OCI-LY7 (cell line): ENCODE data around the gene ZFP14. TPM values are rescaled to one million over a fixed set of nuclear protein-coding genes. Genes with fewer than 3 reads are reported as not detected.

Experiments used
- BruUV-seq: library from RNA; stranded (reverse); fragments of 400-500 nt; replicated peaks from 2 replicates; lab custom pipeline; 2021; lab: Mats Ljungman, UMichigan
- CTCF ChIA-PET: fragments of 300-600 bp; sonication (Branson Sonifier 250); formaldehyde crosslinking; loops from one replicate; lab custom pipeline; 2022; ENCODE audit warnings: antibody characterized with exemption; ENCODE audit not compliant: unreplicated experiment; lab: Charles Lee
- POLR2A ChIA-PET: fragments of 300-600 bp; sonication (Branson Sonifier 250); formaldehyde crosslinking; loops from one replicate; lab custom pipeline; 2022; ENCODE audit warnings: antibody characterized with exemption; lab: Charles Lee
- DNase-seq: peaks from one replicate; pipeline ENCODE4 v3.0.0-alpha.2; 2015; ENCODE audit warnings: low spot score
- H2AFZ ChIP-seq: fragments of 200-600 bp; sonication (generic), shearing (Covaris generic); 2 replicates; pipeline ENCODE4 v1.6.1; 2014; ENCODE audit warnings: mild to moderate bottlenecking, antibody characterized with exemption, low read length, moderate library complexity
- H3K27ac ChIP-seq: fragments of 200-600 bp; sonication (generic); 2 replicates; pipeline ENCODE4 v1.5.1; 2014; ENCODE audit warnings: mixed run types, low read depth, mild to moderate bottlenecking, moderate library complexity, low read length, inconsistent platforms; ENCODE audit not compliant: poor library complexity, severe bottlenecking
- H3K36me3 ChIP-seq: fragments of 200-600 bp; sonication (generic); 2 replicates; pipeline ENCODE4 v1.6.1; 2014; ENCODE audit warnings: mild to moderate bottlenecking, antibody characterized with exemption, low read length, moderate library complexity, mixed read lengths; ENCODE audit not compliant: insufficient read depth
- H3K4me1 ChIP-seq: fragments of 200-600 bp; sonication (generic); 2 replicates; pipeline ENCODE4 v1.5.1; 2014; ENCODE audit warnings: mild to moderate bottlenecking, low read length; ENCODE audit not compliant: insufficient read depth, poor library complexity, severe bottlenecking
- H3K4me2 ChIP-seq: fragments of 200-600 bp; sonication (generic); 2 replicates; pipeline ENCODE4 v1.6.1; 2014; ENCODE audit warnings: mild to moderate bottlenecking, low read length
- H3K4me3 ChIP-seq: fragments of 200-600 bp; sonication (generic); 2 replicates; pipeline ENCODE4 v1.5.1; 2014; ENCODE audit warnings: mild to moderate bottlenecking, low read depth, low read length; ENCODE audit not compliant: poor library complexity, severe bottlenecking
- H3K79me2 ChIP-seq: fragments of 200-600 bp; sonication (generic); 2 replicates; pipeline ENCODE4 v1.6.1; 2016; ENCODE audit warnings: low read depth, mild to moderate bottlenecking, low read length, moderate library complexity, mixed read lengths; ENCODE audit not compliant: insufficient read depth
- H3K9me2 ChIP-seq: fragments of 200-600 bp; sonication (generic); 2 replicates; pipeline ENCODE4 v1.6.1; 2016; ENCODE audit warnings: mild to moderate bottlenecking, low read length, mixed read lengths; ENCODE audit not compliant: insufficient read depth
- H3K9me3 ChIP-seq: fragments of 200-600 bp; sonication (generic); 2 replicates; pipeline ENCODE4 v1.6.1; 2014; ENCODE audit warnings: mild to moderate bottlenecking, mixed run types, low read length, mixed read lengths
- H4K20me1 ChIP-seq: fragments of 200-600 bp; sonication (generic); 2 replicates; pipeline ENCODE4 v1.6.1; 2014; ENCODE audit warnings: mild to moderate bottlenecking, antibody characterized with exemption, low read length, moderate library complexity, mixed read lengths; ENCODE audit not compliant: insufficient read depth
- EZH2phosphoT487 ChIP-seq: fragments of 200-600 bp; sonication (generic); IDR thresholded peaks from 2 replicates; pipeline ENCODE4 v1.6.1; 2018; ENCODE audit warnings: low read depth, borderline replicate concordance, mild to moderate bottlenecking, mixed run types, antibody characterized with exemption, low read length, moderate library complexity, mixed read lengths
- intact Hi-C: fragments of 100-400 bp; cut with micrococcal nuclease; formaldehyde crosslinking; loops from one replicate; pipeline ENCODE4 v1.10.0; 2022; ENCODE audit not compliant: unreplicated experiment
- total RNA-seq, 2 experiments: library from RNA; depleted of rRNA in 1 of 2; stranded (reverse); fragments of >200 nt in 1 of 2; shearing (Covaris generic) in 1 of 2; gene quantifications; 2 replicates each; pipeline ENCODE4 v1.2.3, GENCODE V29; 2014 to 2022
- TF ChIP-seq, protein P1 (sequence below): fragments of 200-600 bp; sonication (generic); conservative IDR thresholded peaks from 2 replicates; pipeline ENCODE4 v1.5.1; 2014; ENCODE audit warnings: mild to moderate bottlenecking, antibody characterized with exemption, low read length, moderate library complexity, mixed read lengths

Gene ZFP14
- total RNA-seq, 2 experiments from 2014 or later = 5.2 to 6.2 TPM

DNA sequence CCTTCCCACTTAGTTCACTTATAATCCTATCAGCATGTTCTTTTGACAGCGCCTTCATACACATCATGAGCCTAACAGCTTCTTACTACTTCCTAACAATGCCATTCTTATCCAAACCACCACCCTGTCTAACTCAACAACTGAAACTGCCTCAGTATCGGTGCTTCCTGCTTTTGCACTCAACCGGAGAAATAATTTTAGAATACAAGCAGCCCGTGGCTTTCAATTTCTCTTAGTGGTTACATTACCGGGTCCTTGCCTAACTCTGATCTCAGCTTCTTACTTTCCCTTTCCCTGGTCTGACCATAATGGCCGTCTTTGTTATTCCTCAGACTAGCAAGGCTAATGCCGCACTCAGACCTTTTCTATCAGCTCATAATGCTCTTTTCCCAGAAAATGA is 22.5 kb upstream of the ZFP14 start:
- TF ChIP-seq EZH2phosphoT487 = no peak
- TF ChIP-seq, protein P1, sequence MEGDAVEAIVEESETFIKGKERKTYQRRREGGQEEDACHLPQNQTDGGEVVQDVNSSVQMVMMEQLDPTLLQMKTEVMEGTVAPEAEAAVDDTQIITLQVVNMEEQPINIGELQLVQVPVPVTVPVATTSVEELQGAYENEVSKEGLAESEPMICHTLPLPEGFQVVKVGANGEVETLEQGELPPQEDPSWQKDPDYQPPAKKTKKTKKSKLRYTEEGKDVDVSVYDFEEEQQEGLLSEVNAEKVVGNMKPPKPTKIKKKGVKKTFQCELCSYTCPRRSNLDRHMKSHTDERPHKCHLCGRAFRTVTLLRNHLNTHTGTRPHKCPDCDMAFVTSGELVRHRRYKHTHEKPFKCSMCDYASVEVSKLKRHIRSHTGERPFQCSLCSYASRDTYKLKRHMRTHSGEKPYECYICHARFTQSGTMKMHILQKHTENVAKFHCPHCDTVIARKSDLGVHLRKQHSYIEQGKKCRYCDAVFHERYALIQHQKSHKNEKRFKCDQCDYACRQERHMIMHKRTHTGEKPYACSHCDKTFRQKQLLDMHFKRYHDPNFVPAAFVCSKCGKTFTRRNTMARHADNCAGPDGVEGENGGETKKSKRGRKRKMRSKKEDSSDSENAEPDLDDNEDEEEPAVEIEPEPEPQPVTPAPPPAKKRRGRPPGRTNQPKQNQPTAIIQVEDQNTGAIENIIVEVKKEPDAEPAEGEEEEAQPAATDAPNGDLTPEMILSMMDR = no peak
- Histone ChIP-seq H3K4me2 (no peak overlapping the region), H3K27ac (no peak overlapping the region), H3K36me3 (peaks cover 94% of the 10 kb centered on the region), H3K9me3 (peaks cover 45% of the 10 kb centered on the region; the same call in 1 of the 2 replicates), H3K4me1 (no peaks in the 10 kb centered on the region), H3K4me3 (no peak overlapping the region), H3K9me2 (no peaks in the 10 kb centered on the region), H2AFZ (no peak overlapping the region), H4K20me1 (no peaks in the 10 kb centered on the region), H3K79me2 (no peaks in the 10 kb centered on the region; the same call in 1 of the 2 replicates)
- intact Hi-C loops = no loop called here
- CTCF ChIA-PET = interaction anchor here (0.5 kb wide), 1 partner anchor 1688 kb away, joined by 3 read pairs; no protein-coding TSS in a partner anchor
- POLR2A ChIA-PET = interaction anchor here (0.5 kb wide), 1 partner anchor 13 kb away, joined by 3 read pairs; no protein-coding TSS in a partner anchor
- no TSS peak for BruUV-seq
- no peak for DNase-seq

DNA sequence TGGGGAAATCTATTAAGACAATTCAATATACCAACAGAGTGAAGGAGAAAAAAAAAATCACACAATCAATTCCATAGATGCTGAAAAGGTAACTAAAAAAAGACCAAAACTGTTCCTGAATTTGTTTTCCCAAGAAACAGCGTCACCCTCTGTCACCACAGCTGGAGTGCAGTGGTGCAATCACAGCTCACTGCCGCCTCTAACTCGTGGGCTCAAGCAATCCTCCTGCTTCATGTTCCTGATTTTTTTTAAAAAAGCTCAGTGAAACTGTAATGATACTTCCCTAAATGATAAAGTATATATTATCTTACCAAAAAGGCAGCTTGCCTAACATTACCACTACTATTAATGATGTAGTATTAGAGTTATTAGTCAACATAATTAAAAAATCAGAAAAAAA is 19.6 kb upstream of the ZFP14 start:
- no TSS peak for BruUV-seq
- TF ChIP-seq EZH2phosphoT487 = no peak
- TF ChIP-seq, protein P1 = no peak
- H3K36me3 ChIP-seq = peaks cover 94% of the 10 kb centered on the region
- no peaks in the 10 kb centered on the region for H3K4me1 ChIP-seq
- CTCF ChIA-PET = no interaction called here
- POLR2A ChIA-PET = interaction anchor here (0.9 kb wide), 1 partner anchor 20 kb away, joined by 4 read pairs; the partner anchor contains the start of gene ZFP14
- H3K79me2 ChIP-seq = no peaks in the 10 kb centered on the region; the same call in 1 of the 2 replicates
- H2AFZ ChIP-seq = no peak overlapping the region
- H3K4me2 ChIP-seq = no peak overlapping the region
- no peaks in the 10 kb centered on the region for H4K20me1 ChIP-seq
- no peak overlapping the region for H3K27ac ChIP-seq
- intact Hi-C loops = no loop called here
- no peak overlapping the region for H3K4me3 ChIP-seq
- H3K9me3 ChIP-seq = peaks cover 57% of the 10 kb centered on the region
- no peaks in the 10 kb centered on the region for H3K9me2 ChIP-seq
- DNase-seq = no peak

DNA sequence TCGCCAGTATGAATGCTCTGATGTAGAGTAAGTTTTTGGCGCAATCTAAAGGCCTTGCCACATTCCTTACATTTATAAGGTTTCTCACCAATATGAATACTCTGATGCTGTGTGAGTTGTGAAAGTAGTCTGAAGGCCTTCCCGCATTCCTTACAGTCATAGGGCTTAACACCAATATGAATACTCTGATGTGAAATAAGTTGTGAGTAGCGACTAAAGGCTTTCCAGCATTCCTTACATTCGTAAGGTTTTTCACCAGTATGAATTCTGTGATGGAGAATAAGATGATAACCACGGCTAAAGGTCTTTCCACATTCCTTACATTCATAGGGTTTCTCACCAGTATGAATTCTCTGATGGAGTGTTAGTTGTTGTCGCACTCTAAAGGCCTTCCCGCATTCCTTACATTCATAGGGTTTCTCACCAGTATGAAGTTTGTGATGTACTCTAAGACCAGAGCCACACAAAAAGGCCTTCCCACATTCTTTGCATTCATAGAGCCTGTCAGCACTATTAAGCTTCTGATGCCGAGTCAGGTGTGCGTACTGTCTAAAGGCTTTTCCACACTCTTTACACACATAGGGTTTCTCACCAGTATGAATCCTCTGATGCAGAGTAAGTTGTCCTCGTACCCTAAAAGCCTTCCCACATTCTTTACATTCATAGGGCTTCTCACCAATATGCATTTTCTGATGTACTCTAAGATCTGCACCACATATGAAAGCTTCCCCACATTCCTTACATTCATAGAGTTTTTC is 14.1 kb upstream of the ZFP14 start:
- ChIA-PET POLR2A (no interaction called here), CTCF (no interaction called here)
- no peak overlapping the region for H3K4me3 ChIP-seq
- no peaks in the 10 kb centered on the region for H4K20me1 ChIP-seq
- intact Hi-C loops = no loop called here
- no peaks in the 10 kb centered on the region for H3K9me2 ChIP-seq
- no peak for TF ChIP-seq EZH2phosphoT487
- TF ChIP-seq, protein P1 = no peak
- no peaks in the 10 kb centered on the region for H3K4me1 ChIP-seq
- no peak overlapping the region for H2AFZ ChIP-seq
- H3K27ac ChIP-seq = no peak overlapping the region
- H3K9me3 ChIP-seq = peaks cover 66% of the 10 kb centered on the region
- H3K36me3 ChIP-seq = peaks cover 80% of the 10 kb centered on the region
- H3K4me2 ChIP-seq = no peak overlapping the region
- BruUV-seq = TSS peak; percentile 15
- DNase-seq = no peak
- no peaks in the 10 kb centered on the region for H3K79me2 ChIP-seq
